Effector memory CD4-positive, alpha-beta T cell (primary cell): ENCODE measurements around the gene LHB.
A peak's percentile ranks its signal among the peaks of the same experiment; 100 is the strongest.
"Not testable (repeated sequence)": the region's sequence is repeated elsewhere in the genome, so short reads cannot be mapped to it uniquely, and the experiment has no call there.

ENCODE experiments used
- DNase-seq, 3 donors: peaks; one replicate each; pipeline ENCODE4 v3.0.0-alpha.2; 2020
- H3K27ac ChIP-seq: 2 replicates; pipeline ENCODE4 v1.7.0; 2013; ENCODE audit warnings: mild to moderate bottlenecking, low read length, moderate library complexity; ENCODE audit not compliant: insufficient read depth, poor library complexity, severe bottlenecking
- H3K27me3 ChIP-seq: replicated peaks from 2 replicates; pipeline ENCODE4 v1.7.0; 2013; ENCODE audit warnings: mild to moderate bottlenecking, low read length; ENCODE audit not compliant: insufficient read depth, control insufficient read depth, poor library complexity, severe bottlenecking
- H3K36me3 ChIP-seq: 2 replicates; pipeline ENCODE4 v1.7.0; 2013; ENCODE audit warnings: mild to moderate bottlenecking, low read length, moderate library complexity; ENCODE audit not compliant: control insufficient read depth, insufficient read depth
- H3K4me1 ChIP-seq: 2 replicates; pipeline ENCODE4 v1.7.0; 2013; ENCODE audit warnings: low read length, mild to moderate bottlenecking; ENCODE audit not compliant: control insufficient read depth, insufficient read depth, poor library complexity, severe bottlenecking
- H3K4me3 ChIP-seq: 2 replicates; pipeline ENCODE4 v1.7.0; 2013; ENCODE audit warnings: low read length, low read depth, mild to moderate bottlenecking; ENCODE audit not compliant: insufficient read depth, poor library complexity, severe bottlenecking
- H3K9me3 ChIP-seq: 2 replicates; pipeline ENCODE4 v1.7.0; 2013; ENCODE audit warnings: mild to moderate bottlenecking, low read length, moderate library complexity; ENCODE audit not compliant: control insufficient read depth

Gene LHB

DNA sequence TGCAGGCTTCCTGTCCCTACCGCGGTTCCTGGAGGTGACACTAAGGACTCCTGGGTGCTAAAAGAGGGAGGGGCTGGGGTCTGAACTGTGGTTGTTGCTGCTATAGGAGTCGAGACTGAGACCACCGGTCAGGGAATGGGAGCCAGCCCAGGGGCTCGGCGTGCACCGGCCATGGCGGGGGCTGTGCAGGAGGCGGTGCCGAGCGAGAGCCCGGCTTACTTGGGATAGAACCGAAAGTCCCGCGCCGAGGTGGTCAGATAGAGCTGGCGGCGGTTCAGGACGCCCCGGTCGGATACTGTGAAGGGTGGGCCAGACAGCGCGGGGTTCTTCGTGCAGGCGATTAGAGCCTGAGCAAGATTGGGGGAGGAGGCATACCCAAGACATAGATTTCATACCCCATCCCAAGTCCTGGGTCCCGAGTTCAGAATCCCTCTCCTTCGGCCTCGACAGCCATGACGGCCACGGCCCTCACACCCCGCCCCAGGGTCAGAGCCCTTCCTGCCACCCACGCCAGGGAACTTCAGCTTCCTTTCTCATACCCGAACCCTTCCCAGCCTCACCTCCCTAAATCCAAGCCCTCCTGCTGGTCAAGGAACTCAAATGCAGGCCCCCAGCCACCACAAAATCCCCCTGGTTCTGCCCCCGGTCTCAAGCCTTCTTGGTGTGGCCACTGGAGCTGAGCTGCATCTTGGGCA lies 40.2 kb upstream of the LHB start:
- Histone ChIP-seq H3K4me1 (peaks cover 24% of the 10 kb centered on the region), H3K4me3 (peak overlapping the region; percentile 73)
- not testable (repeated sequence) for H3K9me3 ChIP-seq, H3K27me3 ChIP-seq, H3K27ac ChIP-seq, H3K36me3 ChIP-seq, DNase-seq

DNA sequence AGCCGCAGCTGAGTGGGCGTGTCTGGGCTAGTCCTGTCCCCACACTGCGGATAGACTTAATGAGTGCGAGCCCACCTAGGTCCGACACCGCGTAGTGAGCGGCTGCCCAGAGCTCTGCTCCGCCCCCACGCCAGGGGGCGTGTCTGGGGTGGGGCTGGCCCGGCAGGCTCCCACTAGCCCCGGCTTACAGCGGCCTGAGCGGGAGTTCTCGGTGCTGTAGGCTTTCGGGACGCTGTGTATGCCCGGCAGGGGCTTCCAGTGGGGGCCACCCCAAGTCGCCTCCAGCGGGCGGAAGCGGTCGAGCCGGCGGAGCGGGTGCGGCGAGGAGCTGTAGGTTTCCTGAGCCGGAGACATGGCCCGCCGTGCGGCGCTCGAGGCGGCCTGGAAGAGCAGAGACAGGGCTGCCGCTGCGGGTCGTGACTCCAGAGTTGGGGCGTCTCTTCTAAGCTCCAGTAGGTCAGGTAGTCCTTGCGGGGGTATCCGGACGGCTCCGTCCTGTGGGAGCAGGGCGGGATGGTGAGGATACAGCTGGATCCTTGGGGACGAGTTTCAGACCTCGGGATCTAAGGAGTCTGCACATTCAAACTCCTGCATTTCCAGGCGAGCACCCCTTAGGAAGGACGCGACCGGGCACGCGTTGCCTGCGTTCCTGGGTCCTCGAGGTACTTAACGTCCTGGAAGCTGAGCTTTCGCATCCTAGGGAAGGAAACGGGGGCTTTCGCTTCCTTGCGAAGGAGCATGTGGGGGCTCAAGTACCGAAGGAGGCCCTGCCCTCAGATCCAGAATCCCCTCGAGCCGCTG lies 39.4 kb upstream of the LHB start:
- H3K4me3 ChIP-seq = peak overlapping the region; percentile 73
- no peaks in the 10 kb centered on the region for H3K9me3 ChIP-seq
- DNase-seq = peak in 1 of 3 donors; percentile 45
- H3K27ac ChIP-seq = no peak overlapping the region
- H3K4me1 ChIP-seq = peaks cover 24% of the 10 kb centered on the region
- no peaks in the 10 kb centered on the region for H3K36me3 ChIP-seq
- peaks cover 10% of the 10 kb centered on the region for H3K27me3 ChIP-seq

DNA sequence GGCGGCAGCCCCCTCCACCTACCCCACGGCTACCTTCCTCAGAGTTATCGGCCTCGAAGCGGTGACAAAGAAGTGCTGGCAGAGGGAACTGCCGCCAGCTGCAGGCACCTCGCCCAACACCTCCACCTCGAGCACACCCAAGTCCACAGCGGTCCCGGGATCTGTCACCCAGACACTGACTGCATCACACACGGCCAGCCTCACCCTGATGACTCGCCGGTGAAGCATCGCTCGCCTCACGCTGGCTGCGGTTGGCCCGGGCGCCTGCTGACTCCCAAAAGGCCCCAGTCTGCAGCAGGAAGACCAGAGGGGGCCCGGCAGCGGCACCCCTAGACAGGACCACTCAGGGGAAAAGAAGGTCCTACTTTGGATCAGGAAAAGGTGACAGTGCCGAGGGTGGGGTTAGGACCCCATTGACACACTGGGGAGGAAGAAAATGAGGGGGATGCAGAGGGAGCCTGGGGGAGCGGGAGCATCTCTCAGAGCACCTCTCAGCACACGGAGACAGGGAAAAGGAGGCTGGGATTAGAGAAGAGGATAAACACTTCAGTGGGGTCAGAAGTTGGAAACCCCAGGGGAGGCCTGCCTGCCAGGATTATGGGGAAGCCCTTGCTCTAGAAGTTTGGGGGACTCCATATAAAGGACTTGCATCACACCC lies 33.6 kb upstream of the LHB start:
- DNase-seq, H3K27ac ChIP-seq, H3K4me1 ChIP-seq, H3K27me3 ChIP-seq, H3K9me3 ChIP-seq, H3K36me3 ChIP-seq, H3K4me3 ChIP-seq: not testable (repeated sequence)

DNA sequence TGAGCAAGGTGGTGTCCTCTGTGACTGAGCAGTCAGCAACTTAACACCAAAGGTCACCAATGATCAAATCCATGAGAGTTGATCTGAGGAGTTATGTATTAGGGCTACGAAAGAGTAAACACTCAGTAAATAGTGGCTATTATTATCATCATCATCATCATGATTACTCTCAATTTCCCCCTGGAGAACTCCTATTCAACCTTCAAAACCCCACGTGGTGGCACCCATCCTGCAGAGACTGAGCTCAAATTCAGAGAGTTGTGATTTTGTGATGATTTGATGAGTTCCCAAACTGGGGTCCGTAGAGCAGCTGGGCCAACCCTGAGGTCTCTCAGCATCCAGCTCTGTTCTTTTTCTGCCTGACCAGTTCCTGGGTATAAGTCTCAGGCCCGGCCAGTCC lies 32.9 kb upstream of the LHB start:
- not testable (repeated sequence) for H3K27me3 ChIP-seq, H3K27ac ChIP-seq, H3K4me3 ChIP-seq, DNase-seq, H3K4me1 ChIP-seq, H3K9me3 ChIP-seq, H3K36me3 ChIP-seq

DNA sequence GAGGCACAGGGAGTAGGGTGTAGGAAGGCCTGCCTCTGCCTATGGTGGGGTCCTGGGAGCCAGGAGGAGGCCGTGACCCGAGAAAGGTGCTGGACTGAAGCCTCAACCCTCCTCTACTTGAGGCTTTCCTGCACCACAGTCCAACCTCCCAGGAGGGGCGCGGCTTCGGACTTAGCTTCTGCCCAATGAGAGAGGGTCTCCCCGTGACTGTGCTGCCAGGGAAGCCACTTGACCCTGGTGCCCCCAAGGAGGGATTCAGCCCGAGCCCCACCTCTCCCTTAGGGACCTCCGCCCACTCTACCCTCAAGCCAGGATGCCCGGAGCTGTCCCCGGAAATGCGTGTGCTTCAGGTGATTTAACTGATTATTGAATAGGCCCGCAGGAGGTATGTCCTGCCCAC lies 32.1 kb upstream of the LHB start, which contains the start of gene CGB8:
TSS of gene CGB8 (minus strand) at position 101 of the 400 bp plus-strand sequence. CDS start 372 bp downstream, outside the sequence.
- not testable (repeated sequence) for H3K36me3 ChIP-seq, DNase-seq, H3K27me3 ChIP-seq, H3K4me1 ChIP-seq, H3K27ac ChIP-seq, H3K4me3 ChIP-seq, H3K9me3 ChIP-seq

GRCh38 chr19:49043548-49043947 lies 26.7 kb upstream of the LHB start, which contains the start of gene CGB5:
Gene CGB5 (plus strand): TSS chr19:49043848. CDS start chr19:49044210, 362 bp downstream.
- not testable (repeated sequence) for H3K4me1 ChIP-seq, H3K4me3 ChIP-seq, H3K36me3 ChIP-seq, H3K27ac ChIP-seq, DNase-seq, H3K9me3 ChIP-seq, H3K27me3 ChIP-seq

DNA sequence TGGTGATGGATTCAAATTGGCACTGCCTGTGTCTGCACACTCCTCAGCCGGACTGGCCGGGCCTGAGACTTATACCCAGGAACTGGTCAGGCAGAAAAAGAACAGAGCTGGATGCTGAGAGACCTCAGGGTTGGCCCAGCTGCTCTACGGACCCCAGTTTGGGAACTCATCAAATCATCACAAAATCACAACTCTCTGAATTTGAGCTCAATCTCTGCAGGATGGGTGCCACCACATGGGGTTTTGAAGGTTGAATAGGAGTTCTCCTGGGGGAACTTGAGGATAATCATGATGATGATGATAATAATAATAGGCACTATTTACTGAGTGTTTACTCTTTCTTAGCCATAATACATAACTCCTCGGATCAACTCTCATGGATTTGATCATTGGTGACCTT lies 25.8 kb upstream of the LHB start:
- not testable (repeated sequence) for H3K4me1 ChIP-seq, H3K27me3 ChIP-seq, H3K27ac ChIP-seq, H3K36me3 ChIP-seq, H3K4me3 ChIP-seq, DNase-seq, H3K9me3 ChIP-seq

DNA sequence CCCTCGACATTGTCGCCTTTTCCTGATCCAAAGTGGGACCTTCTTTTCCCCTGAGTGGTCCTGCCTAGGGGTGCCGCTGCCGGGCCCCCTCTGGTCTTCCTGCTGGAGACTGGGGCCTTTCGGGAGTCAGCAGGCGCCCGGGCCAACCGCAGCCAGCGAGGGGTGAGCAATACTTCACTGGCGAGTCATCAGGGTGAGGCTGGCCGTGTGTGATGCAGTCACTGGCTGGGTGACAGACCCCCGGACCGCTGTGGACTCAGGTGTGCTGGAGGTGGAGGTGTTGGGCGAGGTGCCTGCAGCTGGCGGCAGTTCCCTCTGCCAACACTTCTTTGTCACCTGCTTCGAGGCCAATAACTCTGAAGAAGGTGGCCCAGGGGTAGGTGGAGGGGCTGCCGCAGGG lies 25.3 kb upstream of the LHB start:
- no peak overlapping the region for H3K4me3 ChIP-seq
- no peaks in the 10 kb centered on the region for H3K27me3 ChIP-seq
- no peaks in the 10 kb centered on the region for H3K4me1 ChIP-seq
- no peak for DNase-seq
- no peak overlapping the region for H3K27ac ChIP-seq
- no peaks in the 10 kb centered on the region for H3K9me3 ChIP-seq
- H3K36me3 ChIP-seq = no peaks in the 10 kb centered on the region

DNA sequence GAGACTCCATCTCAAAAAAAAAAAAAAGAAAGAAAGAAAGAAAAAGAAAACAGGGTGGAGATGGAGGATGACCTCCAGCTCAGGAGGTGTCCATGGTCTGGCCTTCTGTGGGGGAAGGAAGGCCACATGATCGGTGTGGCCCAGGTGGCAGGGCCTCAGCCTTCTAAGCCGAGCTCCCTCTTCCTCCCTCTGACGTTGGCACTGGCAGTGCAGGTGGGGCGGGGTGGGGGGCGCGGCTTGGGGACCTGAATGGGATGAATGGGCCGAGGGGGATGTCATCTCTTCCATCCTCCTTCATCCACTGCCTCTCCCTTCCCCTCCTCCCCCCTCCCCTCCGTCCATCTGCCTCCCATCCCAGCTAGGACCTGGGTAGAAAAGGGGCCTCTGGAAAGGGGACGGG lies 22.8 kb upstream of the LHB start:
- H3K27ac ChIP-seq, H3K36me3 ChIP-seq, H3K4me1 ChIP-seq, DNase-seq, H3K9me3 ChIP-seq, H3K4me3 ChIP-seq, H3K27me3 ChIP-seq: not testable (repeated sequence)
